ENCODE measurements around the gene TMCC2.
A peak's percentile ranks its signal among the peaks of the same experiment; 100 is the strongest.
"Not testable (repeated sequence)": the region's sequence is repeated elsewhere in the genome, so short reads cannot be mapped to it uniquely, and the experiment has no call there.

The TMCC2 gene

GRCh38 chr1:205214756-205215155 lies 13.0 kb upstream of the TMCC2 start:
- peak; percentile 40 for DNase-seq

GRCh38 chr1:205216588-205216987 lies 11.2 kb upstream of the TMCC2 start:
- no peak for DNase-seq

GRCh38 chr1:205217418-205217817 lies 10.3 kb upstream of the TMCC2 start:
- DNase-seq = no peak

DNA sequence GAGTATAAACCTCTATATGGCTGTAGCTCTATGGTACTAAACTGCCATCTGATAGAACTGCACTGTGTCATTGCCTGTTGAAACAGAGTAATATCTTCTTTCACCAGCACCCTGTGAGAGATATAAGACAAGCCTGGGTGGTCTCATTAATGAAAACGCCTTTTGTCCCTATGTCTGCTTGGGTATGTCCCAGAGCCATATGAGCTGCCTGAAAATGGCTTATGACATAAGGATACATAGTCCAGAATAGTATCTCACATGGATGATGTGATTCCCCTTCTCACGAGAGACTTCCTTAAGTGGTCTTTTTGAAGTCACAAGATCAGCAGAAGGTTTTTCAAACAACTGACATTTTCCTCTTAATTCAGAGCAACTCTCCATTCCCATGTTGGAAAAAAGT lies 7.3 kb upstream of the TMCC2 start:
- no peak for DNase-seq

- no peak for DNase-seq
Observed at GRCh38 chr1:205224736-205225135, 3.0 kb upstream of the TMCC2 start.

DNA sequence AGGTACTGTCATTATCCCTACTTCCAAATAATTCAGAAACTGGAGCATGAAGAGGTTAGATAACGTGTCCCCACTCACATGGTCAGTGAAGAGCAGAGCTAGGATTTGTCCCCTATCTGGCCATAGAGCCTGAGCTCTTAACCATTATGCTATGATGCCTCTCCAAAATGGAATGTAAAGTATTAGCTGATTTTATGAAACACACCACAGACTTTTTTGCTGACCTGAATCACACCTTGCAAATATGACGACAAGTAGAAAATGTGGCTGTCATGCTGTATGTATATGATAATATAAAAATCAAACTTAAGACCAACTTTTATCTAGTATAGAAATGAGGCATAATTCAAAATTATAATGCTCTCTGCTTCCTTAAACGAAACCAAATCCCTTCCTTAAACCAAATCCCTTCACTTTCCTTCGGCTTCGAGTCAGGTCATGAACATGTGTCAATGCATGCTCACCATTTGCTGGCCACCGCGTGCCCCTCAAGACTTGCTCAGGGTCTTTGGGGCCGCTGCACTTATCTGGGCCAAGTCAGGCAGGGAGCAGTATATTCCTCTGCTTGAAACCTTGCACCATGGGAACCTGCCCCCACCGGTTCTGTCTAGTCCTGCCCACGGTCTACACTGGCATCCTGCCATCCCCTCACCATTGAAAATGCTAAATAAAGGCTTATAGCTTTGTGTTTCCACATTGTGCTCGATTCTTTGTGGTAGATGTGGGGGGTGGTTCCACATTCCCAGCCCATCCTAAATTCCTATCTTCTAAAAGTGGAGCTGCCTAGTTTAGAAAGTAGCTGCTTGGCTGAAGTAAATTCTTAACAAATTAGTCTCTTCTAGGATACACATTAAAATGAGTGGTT lies 1.6 kb upstream of the TMCC2 start:
- DNase-seq = no peak

- no peak for DNase-seq
Observed at GRCh38 chr1:205226868-205227583, 720 bp upstream of the TMCC2 start.

- DNase-seq = no peak
Observed at GRCh38 chr1:205228093-205228521, 361 bp downstream of the TMCC2 start.

DNA sequence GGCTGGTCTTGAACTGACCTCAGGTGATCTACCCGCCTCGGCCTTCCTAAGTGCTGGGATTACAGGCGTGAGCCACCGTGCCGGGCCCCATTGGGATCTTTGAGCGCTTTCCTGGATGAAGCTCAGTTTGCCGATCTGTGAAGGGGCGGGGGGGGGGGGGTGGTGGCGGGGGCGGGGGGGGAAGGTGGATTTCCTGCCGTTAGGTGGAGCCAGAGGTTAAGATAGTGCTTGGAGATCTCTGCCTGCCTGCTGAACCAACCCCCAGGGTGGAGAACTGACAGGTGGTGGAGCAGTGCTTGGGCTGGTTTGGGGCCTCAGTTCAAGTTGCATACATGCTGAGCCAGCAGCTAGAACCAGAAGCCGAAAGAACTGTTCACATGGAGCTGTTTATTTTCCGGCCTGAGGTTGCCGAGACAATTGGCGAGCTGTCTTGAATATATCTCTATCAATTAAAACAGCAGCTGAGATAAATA lies 1.7 kb downstream of the TMCC2 start:
- DNase-seq = no peak

- no peak for DNase-seq
Observed at GRCh38 chr1:205229916-205230700, 2.4 kb downstream of the TMCC2 start.

GRCh38 chr1:205230982-205231381 lies 3.2 kb downstream of the TMCC2 start:
- DNase-seq = no peak

GRCh38 chr1:205232127-205232820 lies 4.5 kb downstream of the TMCC2 start:
- no peak for DNase-seq

GRCh38 chr1:205232945-205233397 lies 5.2 kb downstream of the TMCC2 start:
- DNase-seq = no peak

DNA sequence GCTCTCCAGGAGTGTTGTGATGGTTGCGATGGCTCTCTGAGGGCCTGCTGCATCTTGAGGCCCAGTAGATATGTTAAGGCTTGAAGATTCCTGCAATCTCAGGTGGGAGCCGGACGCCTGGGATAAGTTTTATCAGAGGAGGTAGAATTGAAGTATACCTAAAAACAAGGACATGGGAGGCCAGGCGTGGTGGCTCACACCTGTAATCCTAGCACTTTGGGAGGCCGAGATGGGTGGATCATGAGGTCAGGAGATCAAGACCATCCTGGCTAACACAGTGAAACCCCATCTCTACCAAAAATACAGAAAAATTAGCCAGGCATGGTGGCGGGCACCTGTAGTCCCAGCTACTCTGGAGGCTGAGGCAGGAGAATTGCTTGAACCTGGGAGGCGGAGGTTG lies 6.2 kb downstream of the TMCC2 start:
- DNase-seq = not testable (repeated sequence)

DNA sequence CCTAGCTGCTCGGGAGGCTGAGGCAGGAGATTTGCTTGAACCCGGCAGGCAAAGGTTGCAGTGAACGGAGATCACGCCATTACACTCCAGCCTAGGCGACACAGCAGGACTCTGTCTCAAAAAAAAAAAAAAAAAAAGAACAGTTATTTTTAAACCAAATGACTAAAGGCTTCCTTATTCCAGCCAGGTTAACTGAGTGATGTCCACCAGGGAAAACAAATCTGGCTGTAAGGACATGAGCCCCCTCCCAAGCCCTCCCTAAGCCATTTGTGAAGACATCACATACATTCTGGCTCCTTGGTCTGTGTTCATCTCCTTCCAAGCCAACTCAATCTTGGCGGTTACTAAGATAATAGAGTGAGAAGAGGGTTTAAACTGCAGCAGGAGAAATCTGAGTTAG lies 8.2 kb downstream of the TMCC2 start:
- DNase-seq = no peak

- no peak for DNase-seq
Observed at GRCh38 chr1:205236526-205236925, 8.8 kb downstream of the TMCC2 start.

DNA sequence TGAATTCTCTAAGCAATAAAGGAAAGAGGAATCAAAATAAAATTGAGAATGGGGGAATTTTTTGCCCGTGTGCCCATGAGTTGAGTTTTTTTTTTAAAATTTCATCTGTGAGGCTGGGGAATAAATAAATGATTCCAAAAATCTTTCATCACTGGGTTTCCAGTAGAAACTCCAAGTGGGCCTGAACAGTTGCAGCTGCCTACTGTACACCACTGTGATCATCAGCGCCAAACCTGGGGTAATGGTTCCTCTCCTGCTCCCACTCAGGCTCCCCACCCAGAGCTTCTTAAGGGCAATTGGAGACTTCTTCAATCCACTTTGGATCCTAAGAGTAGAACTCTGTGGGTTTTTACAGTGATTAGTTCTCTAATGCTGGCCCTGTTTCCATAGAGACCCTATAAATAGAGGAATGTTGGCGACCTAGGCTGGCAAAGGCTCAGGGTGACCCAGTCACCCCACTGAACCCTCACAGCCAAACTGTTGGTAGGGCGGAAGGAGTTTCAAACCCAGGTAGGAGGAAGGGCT lies 9.3 kb downstream of the TMCC2 start:
- DNase-seq = no peak

- DNase-seq = no peak
Observed at GRCh38 chr1:205237526-205238484, 10.1 kb downstream of the TMCC2 start.

- DNase-seq = no peak
Observed at GRCh38 chr1:205239078-205239477, 11.3 kb downstream of the TMCC2 start.

DNA sequence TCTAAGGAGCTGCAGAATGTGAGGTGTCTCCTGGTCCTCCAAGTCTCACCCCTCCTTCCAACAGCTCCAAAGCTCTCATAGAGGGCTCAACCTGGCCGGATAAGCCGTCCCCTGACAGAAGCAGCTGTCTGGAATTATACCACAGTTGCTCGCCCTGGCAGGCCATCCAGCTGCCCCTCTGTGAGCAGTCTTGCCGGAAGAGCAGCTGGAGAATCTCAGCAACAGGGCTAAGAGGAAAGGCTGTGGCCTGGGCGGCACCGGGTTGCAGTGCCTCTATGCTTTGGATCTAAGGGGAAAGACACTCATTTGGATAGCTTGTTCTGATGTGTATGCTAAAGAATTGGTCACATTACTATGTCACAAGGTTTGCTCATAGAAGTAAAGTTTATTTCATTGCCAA lies 12.4 kb downstream of the TMCC2 start:
- DNase-seq = no peak

DNA sequence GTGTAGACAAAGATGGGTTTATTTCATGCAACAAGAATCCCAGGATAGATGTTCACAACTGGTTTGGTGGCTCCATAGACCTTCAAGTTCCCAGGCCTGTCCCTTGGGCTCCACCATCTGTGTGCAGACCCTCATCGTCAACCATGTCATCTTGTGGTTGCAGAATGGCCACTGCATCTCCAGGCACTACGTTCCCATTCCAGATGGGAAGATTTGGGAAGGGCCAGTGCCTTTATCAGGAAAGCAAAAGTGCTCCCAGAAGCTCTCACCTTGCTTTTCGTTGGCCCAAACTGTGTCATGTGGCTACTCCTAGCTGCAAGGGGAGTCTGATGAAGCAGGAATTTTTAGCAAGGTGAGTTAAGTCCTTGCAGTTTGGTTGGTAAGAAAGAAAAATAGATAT lies 12.8 kb downstream of the TMCC2 start:
- DNase-seq = no peak

Data from KG1 (cell line).